Measurements from ENCODE around the gene CTSS.
A peak's percentile ranks its signal among the peaks of the same experiment; 100 is the strongest.

Gene CTSS

DNA sequence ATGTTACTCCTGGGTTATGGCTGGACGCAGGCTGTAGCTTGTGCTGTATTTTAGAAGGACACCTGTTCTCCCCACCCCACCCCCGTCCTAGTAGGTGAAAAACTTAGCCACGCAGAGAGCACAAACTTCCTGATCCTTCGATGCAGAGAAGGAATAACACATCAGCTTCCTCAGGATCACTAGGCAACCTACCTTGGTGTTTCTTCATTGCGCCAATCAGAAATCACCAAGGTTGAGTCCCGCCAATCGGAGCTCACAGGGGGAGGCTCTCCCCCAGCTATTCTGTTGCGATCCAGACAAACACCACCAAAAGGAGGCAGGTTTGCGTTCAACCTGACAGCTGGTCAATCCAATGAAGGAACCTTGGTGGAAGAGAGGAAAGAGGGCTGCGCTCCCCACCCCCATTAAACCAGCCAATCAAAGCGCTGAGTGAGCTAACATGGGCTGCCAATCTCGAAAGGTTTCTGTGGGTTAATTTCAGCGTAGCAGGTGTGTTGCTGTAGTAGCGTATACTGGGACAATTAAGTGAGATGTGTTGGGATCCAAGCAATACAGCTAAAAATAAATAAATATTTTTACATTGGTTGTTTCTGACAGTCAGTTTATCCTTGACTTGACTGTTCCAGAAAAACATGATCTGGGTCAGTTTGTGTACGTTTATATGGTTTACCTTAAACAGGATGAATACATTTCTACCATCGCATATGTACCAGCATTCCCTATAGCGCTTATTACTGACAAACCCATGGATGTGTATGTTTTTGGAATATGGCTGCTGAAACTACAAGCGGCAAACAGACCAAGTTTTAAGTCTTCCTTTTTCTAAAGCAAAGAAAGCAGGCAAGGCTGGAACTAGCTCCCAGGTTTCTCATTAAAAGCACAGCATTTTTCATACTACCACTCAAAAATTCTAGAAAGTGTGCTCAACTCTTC lies 68.3 kb downstream of the CTSS start, which contains the start of gene GOLPH3L (continued):
- TF ChIP-seq ZNF280D (tag by site-specific recombination; IDR thresholded peaks at IDR 0.05) (no peak), ZNF211 (tag by site-specific recombination; IDR thresholded peaks at IDR 0.05; ENCODE audit: low read depth) (no peak), ZNF654 (tag by site-specific recombination; IDR thresholded peaks at IDR 0.05; ENCODE audit: low read depth) (no peak), ZNF18 (tag by site-specific recombination; IDR thresholded peaks at IDR 0.05) (no peak), ZNF10 (tag by site-specific recombination; IDR thresholded peaks at IDR 0.05) (no peak), ZNF433 (tag by site-specific recombination; IDR thresholded peaks at IDR 0.05; ENCODE audit: low read depth) (no peak), ZNF692 (tag by site-specific recombination; IDR thresholded peaks at IDR 0.05) (no peak), ZNF280C (tag by site-specific recombination; IDR thresholded peaks at IDR 0.05) (no peak), ZSCAN30 (tag by site-specific recombination; IDR thresholded peaks at IDR 0.05) (peak; percentile 92), ZNF112 (tag by site-specific recombination; IDR thresholded peaks at IDR 0.05) (no peak), ZNF555 (tag by site-specific recombination; conservative IDR thresholded peaks at IDR 0.05) (no peak), ZNF184 (tag by site-specific recombination; IDR thresholded peaks at IDR 0.05) (0 out of 2 replicates have a peak, but pooled peaks have one; percentile 41), SCRT1 (tag by site-specific recombination; IDR thresholded peaks at IDR 0.05; ENCODE audit: borderline replicate concordance) (no peak; the same call in 1 of the 2 replicates), ZNF560 (tag by site-specific recombination; IDR thresholded peaks at IDR 0.05; ENCODE audit: borderline replicate concordance) (no peak), ZNF223 (tag by site-specific recombination; IDR thresholded peaks at IDR 0.05) (no peak), WT1 (tag by site-specific recombination; IDR thresholded peaks at IDR 0.05) (no peak; the same call in 1 of the 2 replicates)
- TF ChIP-seq, protein P1, sequence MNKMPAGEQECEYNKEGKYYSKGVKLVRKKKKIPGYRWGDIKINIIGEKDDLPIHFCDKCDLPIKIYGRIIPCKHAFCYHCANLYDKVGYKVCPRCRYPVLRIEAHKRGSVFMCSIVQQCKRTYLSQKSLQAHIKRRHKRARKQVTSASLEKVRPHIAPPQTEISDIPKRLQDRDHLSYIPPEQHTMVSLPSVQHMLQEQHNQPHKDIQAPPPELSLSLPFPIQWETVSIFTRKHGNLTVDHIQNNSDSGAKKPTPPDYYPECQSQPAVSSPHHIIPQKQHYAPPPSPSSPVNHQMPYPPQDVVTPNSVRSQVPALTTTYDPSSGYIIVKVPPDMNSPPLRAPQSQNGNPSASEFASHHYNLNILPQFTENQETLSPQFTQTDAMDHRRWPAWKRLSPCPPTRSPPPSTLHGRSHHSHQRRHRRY (tag by site-specific recombination; IDR thresholded peaks at IDR 0.05) = no peak
- TF ChIP-seq, protein P2, sequence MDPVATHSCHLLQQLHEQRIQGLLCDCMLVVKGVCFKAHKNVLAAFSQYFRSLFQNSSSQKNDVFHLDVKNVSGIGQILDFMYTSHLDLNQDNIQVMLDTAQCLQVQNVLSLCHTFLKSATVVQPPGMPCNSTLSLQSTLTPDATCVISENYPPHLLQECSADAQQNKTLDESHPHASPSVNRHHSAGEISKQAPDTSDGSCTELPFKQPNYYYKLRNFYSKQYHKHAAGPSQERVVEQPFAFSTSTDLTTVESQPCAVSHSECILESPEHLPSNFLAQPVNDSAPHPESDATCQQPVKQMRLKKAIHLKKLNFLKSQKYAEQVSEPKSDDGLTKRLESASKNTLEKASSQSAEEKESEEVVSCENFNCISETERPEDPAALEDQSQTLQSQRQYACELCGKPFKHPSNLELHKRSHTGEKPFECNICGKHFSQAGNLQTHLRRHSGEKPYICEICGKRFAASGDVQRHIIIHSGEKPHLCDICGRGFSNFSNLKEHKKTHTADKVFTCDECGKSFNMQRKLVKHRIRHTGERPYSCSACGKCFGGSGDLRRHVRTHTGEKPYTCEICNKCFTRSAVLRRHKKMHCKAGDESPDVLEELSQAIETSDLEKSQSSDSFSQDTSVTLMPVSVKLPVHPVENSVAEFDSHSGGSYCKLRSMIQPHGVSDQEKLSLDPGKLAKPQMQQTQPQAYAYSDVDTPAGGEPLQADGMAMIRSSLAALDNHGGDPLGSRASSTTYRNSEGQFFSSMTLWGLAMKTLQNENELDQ (tag by site-specific recombination; IDR thresholded peaks at IDR 0.05; ENCODE audit: low read depth) = no peak
- TF ChIP-seq, protein P3, sequence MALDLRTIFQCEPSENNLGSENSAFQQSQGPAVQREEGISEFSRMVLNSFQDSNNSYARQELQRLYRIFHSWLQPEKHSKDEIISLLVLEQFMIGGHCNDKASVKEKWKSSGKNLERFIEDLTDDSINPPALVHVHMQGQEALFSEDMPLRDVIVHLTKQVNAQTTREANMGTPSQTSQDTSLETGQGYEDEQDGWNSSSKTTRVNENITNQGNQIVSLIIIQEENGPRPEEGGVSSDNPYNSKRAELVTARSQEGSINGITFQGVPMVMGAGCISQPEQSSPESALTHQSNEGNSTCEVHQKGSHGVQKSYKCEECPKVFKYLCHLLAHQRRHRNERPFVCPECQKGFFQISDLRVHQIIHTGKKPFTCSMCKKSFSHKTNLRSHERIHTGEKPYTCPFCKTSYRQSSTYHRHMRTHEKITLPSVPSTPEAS (tag by site-specific recombination; IDR thresholded peaks at IDR 0.05) = no peak
- TF ChIP-seq, protein P4, sequence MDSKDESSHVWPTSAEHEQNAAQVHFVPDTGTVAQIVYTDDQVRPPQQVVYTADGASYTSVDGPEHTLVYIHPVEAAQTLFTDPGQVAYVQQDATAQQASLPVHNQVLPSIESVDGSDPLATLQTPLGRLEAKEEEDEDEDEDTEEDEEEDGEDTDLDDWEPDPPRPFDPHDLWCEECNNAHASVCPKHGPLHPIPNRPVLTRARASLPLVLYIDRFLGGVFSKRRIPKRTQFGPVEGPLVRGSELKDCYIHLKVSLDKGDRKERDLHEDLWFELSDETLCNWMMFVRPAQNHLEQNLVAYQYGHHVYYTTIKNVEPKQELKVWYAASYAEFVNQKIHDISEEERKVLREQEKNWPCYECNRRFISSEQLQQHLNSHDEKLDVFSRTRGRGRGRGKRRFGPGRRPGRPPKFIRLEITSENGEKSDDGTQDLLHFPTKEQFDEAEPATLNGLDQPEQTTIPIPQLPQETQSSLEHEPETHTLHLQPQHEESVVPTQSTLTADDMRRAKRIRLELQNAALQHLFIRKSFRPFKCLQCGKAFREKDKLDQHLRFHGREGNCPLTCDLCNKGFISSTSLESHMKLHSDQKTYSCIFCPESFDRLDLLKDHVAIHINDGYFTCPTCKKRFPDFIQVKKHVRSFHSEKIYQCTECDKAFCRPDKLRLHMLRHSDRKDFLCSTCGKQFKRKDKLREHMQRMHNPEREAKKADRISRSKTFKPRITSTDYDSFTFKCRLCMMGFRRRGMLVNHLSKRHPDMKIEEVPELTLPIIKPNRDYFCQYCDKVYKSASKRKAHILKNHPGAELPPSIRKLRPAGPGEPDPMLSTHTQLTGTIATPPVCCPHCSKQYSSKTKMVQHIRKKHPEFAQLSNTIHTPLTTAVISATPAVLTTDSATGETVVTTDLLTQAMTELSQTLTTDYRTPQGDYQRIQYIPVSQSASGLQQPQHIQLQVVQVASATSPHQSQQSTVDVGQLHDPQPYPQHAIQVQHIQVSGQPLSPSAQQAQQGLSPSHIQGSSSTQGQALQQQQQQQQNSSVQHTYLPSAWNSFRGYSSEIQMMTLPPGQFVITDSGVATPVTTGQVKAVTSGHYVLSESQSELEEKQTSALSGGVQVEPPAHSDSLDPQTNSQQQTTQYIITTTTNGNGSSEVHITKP (tag by site-specific recombination; IDR thresholded peaks at IDR 0.05) = peak; percentile 64

Data from HEK293 (cell line).